ENCODE data around the gene LEFTY2. TPM values are rescaled to one million over a fixed set of nuclear protein-coding genes. Genes with fewer than 3 reads are reported as not detected.
A peak's percentile ranks its signal among the peaks of the same experiment; 100 is the strongest.

The LEFTY2 gene, protein sequence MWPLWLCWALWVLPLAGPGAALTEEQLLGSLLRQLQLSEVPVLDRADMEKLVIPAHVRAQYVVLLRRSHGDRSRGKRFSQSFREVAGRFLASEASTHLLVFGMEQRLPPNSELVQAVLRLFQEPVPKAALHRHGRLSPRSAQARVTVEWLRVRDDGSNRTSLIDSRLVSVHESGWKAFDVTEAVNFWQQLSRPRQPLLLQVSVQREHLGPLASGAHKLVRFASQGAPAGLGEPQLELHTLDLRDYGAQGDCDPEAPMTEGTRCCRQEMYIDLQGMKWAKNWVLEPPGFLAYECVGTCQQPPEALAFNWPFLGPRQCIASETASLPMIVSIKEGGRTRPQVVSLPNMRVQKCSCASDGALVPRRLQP
- 1 to 10 TPM; 6.2 to 9.4 TPM for total RNA-seq

DNA sequence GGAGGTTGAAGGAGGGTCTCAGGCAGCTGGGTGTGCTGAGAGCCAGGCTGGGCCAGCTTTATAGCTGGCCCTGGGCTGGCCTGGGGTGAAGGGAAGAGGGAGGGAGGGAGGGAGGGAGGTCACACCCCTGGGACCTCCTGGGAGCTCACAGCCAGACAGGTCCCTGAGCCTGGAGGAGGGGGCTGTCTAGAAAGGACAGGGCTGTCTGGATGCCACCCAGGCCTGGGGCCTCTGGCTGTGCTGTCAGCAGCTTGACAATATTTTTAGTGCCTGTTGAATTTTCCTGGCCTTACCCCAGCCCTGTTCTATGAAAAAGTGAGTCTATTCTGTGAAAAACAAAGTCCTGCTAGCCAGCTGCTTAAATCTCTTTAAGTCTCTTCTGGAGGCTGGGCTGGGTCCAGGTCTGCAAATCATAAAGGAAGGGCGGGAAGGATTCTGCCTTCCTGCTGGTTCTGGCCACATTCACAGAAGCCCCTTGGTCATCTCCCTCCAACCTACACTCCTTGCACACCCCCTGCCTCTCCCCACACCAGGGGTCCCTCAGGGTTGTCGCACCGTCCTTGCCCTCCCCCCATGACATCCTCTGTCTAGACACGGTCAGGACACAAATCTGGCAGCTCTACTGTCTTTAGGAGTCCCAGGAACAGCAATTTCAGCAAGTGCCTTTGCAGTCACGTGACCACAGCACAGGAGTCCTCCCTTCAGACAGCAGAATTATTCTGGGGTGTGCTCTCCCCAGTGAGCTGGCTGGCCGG, at the start of gene LEFTY2:
LEFTY2 (minus strand) TSS at position 34 of the 755 bp plus-strand sequence. CDS start 80 bp downstream, outside the sequence.
- no peaks in the 10 kb centered on the region for H3K9me3 ChIP-seq
- ATAC-seq (ENCODE audit: insufficient number of reproducible peaks, low FRiP score, low read depth) = no peak
- peak within 1 kb of the TSS; percentile 52 for H3K4me3 ChIP-seq

DNA sequence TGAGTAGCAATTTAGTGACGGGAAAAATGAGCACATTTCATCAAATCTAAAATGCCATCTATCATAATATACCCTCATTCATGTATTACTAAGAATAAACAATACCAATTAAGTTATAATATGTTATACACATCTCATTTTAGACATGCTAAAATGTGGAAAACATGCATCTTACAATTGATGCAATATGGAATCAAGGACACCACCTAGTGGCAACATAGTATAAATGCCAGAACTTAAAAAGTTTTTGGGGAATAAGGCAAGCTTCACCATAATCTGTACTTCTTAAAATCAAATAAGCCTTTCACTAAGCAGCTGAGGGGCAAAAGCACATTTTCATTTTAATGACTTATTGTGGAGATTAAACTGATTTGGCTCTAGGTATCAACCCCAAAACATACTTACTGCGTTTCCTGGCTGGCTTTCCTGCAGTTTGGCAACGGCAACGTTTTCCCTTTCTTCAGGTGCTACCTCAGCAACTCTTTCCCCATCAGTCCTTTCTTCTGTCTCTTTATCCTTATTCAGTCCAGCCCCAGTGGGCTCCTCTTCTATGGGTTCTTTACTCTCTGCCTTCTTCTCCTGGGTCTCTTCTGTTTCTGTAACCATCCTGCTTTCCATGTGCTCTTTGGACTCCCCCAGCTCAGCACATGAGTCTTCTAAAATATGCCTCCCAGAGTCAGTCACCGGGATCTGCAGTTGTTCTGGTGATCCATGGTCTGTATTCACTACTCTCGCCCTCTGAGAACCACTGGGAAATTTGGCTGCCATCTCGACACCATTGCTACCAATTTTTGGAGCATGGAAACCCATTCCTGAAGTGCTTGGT, 46.7 kb upstream of the LEFTY2 start:
- no peak overlapping the region for H3K4me3 ChIP-seq
- TF ChIP-seq CTCF (IDR thresholded peaks at IDR 0.05) = peak; percentile 70
- H3K4me1 ChIP-seq (ENCODE audit: control insufficient read depth in 1 of 2, low read depth in 2 of 2) = peaks cover 0 to 5% of the 10 kb centered on the region in 2 donors
- H3K36me3 ChIP-seq = peaks cover 41% of the 10 kb centered on the region
- H3K27ac ChIP-seq = no peak overlapping the region
- H3K9me3 ChIP-seq = no peaks in the 10 kb centered on the region
- H3K27me3 ChIP-seq (replicated peaks; ENCODE audit: insufficient read depth) = no peaks in the 10 kb centered on the region
- ATAC-seq (ENCODE audit: insufficient number of reproducible peaks, low FRiP score, low read depth) (no peak), DNase-seq (ENCODE audit: low spot score) (no peak)

More for the DNA sequence above, at the start of gene LEFTY2:
- Histone ChIP-seq H3K36me3 (no peaks in the 10 kb centered on the region), H3K27ac (peak within 1 kb of the TSS; percentile 63 to 79), H3K4me1 (ENCODE audit: control insufficient read depth in 1 of 2, low read depth in 2 of 2) (peaks cover 12 to 22% of the 10 kb centered on the region in 2 donors), H3K27me3 (replicated peaks; ENCODE audit: insufficient read depth) (no peaks in the 10 kb centered on the region)
- no peak for DNase-seq (ENCODE audit: low spot score)
- TF ChIP-seq CTCF (IDR thresholded peaks at IDR 0.05) = no peak

- Histone ChIP-seq H3K27ac (no peak overlapping the region), H3K4me1 (ENCODE audit: control insufficient read depth in 1 of 2, low read depth in 2 of 2) (peaks cover 0 to 3% of the 10 kb centered on the region in 2 donors), H3K27me3 (replicated peaks; ENCODE audit: insufficient read depth) (no peaks in the 10 kb centered on the region), H3K4me3 (no peak overlapping the region), H3K9me3 (peaks cover 2% of the 10 kb centered on the region), H3K36me3 (peaks cover 46% of the 10 kb centered on the region)
- DNase-seq (ENCODE audit: low spot score) (no peak), ATAC-seq (ENCODE audit: insufficient number of reproducible peaks, low FRiP score, low read depth) (no peak)
- no peak for TF ChIP-seq CTCF (IDR thresholded peaks at IDR 0.05)
Observed at GRCh38 chr1:225981714-225982113, 40.7 kb upstream of the LEFTY2 start.

- Histone ChIP-seq H3K9me3 (peaks cover 2% of the 10 kb centered on the region), H3K27ac (no peak overlapping the region), H3K4me3 (no peak overlapping the region), H3K36me3 (peaks cover 37% of the 10 kb centered on the region), H3K4me1 (ENCODE audit: control insufficient read depth in 1 of 2, low read depth in 2 of 2) (no peaks in the 10 kb centered on the region), H3K27me3 (replicated peaks; ENCODE audit: insufficient read depth) (no peaks in the 10 kb centered on the region)
- DNase-seq (ENCODE audit: low spot score) (no peak), ATAC-seq (ENCODE audit: insufficient number of reproducible peaks, low FRiP score, low read depth) (no peak)
- no peak for TF ChIP-seq CTCF (IDR thresholded peaks at IDR 0.05)
Observed at GRCh38 chr1:225980005-225980836, 39.2 kb upstream of the LEFTY2 start.
